Femur (tissue), 1 donor: Measurements from ENCODE around the gene SUMO4.
"Not testable (repeated sequence)": the region's sequence is repeated elsewhere in the genome, so short reads cannot be mapped to it uniquely, and the experiment has no call there.

Experiments used
- DNase-seq: peaks from one replicate; pipeline ENCODE4 v3.0.0-alpha.2; 2017

Gene SUMO4

GRCh38 chr6:149433881-149434280, 33.8 kb downstream of the SUMO4 start:
- DNase-seq = no peak

- DNase-seq = no peak
Observed at GRCh38 chr6:149435919-149436586, 36.0 kb downstream of the SUMO4 start.

GRCh38 chr6:149436647-149437046, 36.6 kb downstream of the SUMO4 start:
- no peak for DNase-seq

GRCh38 chr6:149437212-149437611, 37.1 kb downstream of the SUMO4 start:
- DNase-seq = no peak

GRCh38 chr6:149438855-149439254, 38.8 kb downstream of the SUMO4 start:
- no peak for DNase-seq

- DNase-seq = no peak
Observed at GRCh38 chr6:149439626-149440025, 39.6 kb downstream of the SUMO4 start.

GRCh38 chr6:149440735-149441671, 40.9 kb downstream of the SUMO4 start:
- DNase-seq = no peak

- no peak for DNase-seq
Observed at GRCh38 chr6:149441740-149442139, 41.7 kb downstream of the SUMO4 start.

GRCh38 chr6:149443411-149444181, 43.5 kb downstream of the SUMO4 start:
- no peak for DNase-seq

GRCh38 chr6:149444360-149445094, 44.5 kb downstream of the SUMO4 start:
- DNase-seq = not testable (repeated sequence)

GRCh38 chr6:149445095-149445466, 45.0 kb downstream of the SUMO4 start:
- no peak for DNase-seq

- DNase-seq = no peak
Observed at GRCh38 chr6:149445573-149445972, 45.5 kb downstream of the SUMO4 start.

- no peak for DNase-seq
Observed at GRCh38 chr6:149446791-149447376, 46.8 kb downstream of the SUMO4 start.

- DNase-seq = no peak
Observed at GRCh38 chr6:149448821-149449453, 48.9 kb downstream of the SUMO4 start.

GRCh38 chr6:149449831-149450678, 50.0 kb downstream of the SUMO4 start:
- no peak for DNase-seq
